Fibroblast of peridontal ligament (primary cell): Measurements from ENCODE around the gene RNF166.

Source experiments
- DNase-seq: peaks from one replicate; pipeline ENCODE4 v3.0.0-alpha.2; 2010; ENCODE audit errors: extremely low read depth

Gene RNF166

GRCh38 chr16:88706229-88706964 lies at the start of gene RNF166, which contains the start of gene CTU2:
Gene RNF166 (minus strand): TSS chr16:88706408. CDS start chr16:88706325, 83 bp downstream.
Gene CTU2 (plus strand): TSS chr16:88706503. CDS start chr16:88706531, 28 bp downstream.
- peak; percentile 75 for DNase-seq

- DNase-seq: peak; percentile 44
Measured at GRCh38 chr16:88754912-88755744, 48.9 kb upstream of the RNF166 start.

- no peak for DNase-seq
Measured at GRCh38 chr16:88754109-88754911, 48.1 kb upstream of the RNF166 start.

- DNase-seq: no peak
Measured at GRCh38 chr16:88753602-88754001, 47.4 kb upstream of the RNF166 start.

- no peak for DNase-seq
Measured at GRCh38 chr16:88753191-88753590, 47.0 kb upstream of the RNF166 start.

GRCh38 chr16:88752386-88753002 lies 46.3 kb upstream of the RNF166 start:
- DNase-seq: no peak

- DNase-seq: no peak
Measured at GRCh38 chr16:88750854-88751253, 44.6 kb upstream of the RNF166 start.

GRCh38 chr16:88749358-88749757 lies 43.1 kb upstream of the RNF166 start:
- no peak for DNase-seq

GRCh38 chr16:88748364-88748763 lies 42.2 kb upstream of the RNF166 start:
- DNase-seq: no peak

GRCh38 chr16:88747588-88748301 lies 41.5 kb upstream of the RNF166 start:
- DNase-seq: no peak

- DNase-seq: peak; percentile 53
Measured at GRCh38 chr16:88746506-88746905, 40.3 kb upstream of the RNF166 start.

GRCh38 chr16:88744577-88745521 lies 38.6 kb upstream of the RNF166 start:
- DNase-seq: no peak

- peak; percentile 59 for DNase-seq
Measured at GRCh38 chr16:88743693-88744576, 37.7 kb upstream of the RNF166 start.

- DNase-seq: no peak
Measured at GRCh38 chr16:88742896-88743605, 36.8 kb upstream of the RNF166 start.

- no peak for DNase-seq
Measured at GRCh38 chr16:88741368-88741767, 35.2 kb upstream of the RNF166 start.

GRCh38 chr16:88740727-88741055 lies 34.5 kb upstream of the RNF166 start:
- no peak for DNase-seq

- DNase-seq: no peak
Measured at GRCh38 chr16:88739977-88740726, 33.9 kb upstream of the RNF166 start.
